22Rv1 (cell line): ENCODE results near the gene VTI1A.

Source experiments
- CTCF ChIP-seq: fragments of 450-650 bp; IDR thresholded peaks from 2 replicates; pipeline ENCODE4 v1.5.1; 2017; ENCODE audit warnings: mild to moderate bottlenecking
- ZFX ChIP-seq: fragments of 450-650 bp; IDR thresholded peaks from 2 replicates; pipeline ENCODE4 v1.6.1; 2017; ENCODE audit warnings: antibody characterized with exemption, borderline replicate concordance

GRCh38 chr10:112827951-112828350 lies 380.9 kb downstream of the VTI1A start:
- TF ChIP-seq CTCF (no peak), ZFX (no peak)
